VCaP (cell line): ENCODE results near the gene NFIA.
"Not testable (repeated sequence)": the region's sequence is repeated elsewhere in the genome, so short reads cannot be mapped to it uniquely, and the experiment has no call there.

Experiments used
- H3K27ac ChIP-seq: fragments of 450-650 bp; 2 replicates; pipeline ENCODE4 v1.5.1; 2017
- TF ChIP-seq, protein P1 (sequence below): fragments of 450-650 bp; conservative IDR thresholded peaks from 2 replicates; pipeline ENCODE4 v1.5.1; 2017; ENCODE audit warnings: mild to moderate bottlenecking, moderate library complexity

Gene NFIA

DNA sequence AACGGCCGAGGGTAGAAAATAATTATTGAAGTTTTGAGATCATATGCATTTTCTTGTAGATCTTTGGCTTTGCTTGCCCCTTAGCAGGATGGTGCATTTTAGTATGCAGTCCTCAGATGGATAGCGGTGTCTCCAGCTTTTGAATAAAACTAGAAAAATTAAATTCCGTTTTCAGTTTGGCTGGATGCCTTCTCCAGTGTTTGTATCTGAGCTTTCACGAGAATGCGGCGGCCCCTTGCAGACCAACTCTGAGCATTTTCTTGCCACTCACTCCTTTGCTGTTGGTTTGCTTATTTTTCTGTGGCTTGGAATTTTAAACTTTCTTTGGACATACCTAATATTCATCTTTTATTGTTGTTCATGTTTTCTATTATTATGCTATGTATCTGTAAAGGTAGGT, 192.6 kb downstream of the NFIA start:
- H3K27ac ChIP-seq = no peak overlapping the region
- TF ChIP-seq, protein P1, sequence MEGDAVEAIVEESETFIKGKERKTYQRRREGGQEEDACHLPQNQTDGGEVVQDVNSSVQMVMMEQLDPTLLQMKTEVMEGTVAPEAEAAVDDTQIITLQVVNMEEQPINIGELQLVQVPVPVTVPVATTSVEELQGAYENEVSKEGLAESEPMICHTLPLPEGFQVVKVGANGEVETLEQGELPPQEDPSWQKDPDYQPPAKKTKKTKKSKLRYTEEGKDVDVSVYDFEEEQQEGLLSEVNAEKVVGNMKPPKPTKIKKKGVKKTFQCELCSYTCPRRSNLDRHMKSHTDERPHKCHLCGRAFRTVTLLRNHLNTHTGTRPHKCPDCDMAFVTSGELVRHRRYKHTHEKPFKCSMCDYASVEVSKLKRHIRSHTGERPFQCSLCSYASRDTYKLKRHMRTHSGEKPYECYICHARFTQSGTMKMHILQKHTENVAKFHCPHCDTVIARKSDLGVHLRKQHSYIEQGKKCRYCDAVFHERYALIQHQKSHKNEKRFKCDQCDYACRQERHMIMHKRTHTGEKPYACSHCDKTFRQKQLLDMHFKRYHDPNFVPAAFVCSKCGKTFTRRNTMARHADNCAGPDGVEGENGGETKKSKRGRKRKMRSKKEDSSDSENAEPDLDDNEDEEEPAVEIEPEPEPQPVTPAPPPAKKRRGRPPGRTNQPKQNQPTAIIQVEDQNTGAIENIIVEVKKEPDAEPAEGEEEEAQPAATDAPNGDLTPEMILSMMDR = no peak

DNA sequence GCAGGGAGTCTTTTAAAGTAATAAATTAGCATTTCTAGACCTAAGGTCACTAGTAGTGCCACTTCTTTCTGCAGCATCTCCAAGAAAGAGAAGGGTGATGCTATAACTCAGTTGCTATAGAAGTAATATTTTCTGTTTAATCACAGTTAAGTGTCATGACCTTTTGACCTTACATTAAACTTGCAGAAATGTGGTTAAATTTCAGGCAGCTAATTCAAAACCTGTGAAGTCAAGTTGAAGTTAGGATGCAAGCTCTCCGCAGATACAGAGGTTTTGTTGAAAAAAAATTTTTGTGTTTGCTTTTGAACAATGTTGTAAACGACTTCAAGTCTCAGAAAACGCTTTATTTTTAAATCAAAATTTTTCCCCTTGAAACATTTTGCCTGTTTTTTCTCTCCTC, 193.9 kb downstream of the NFIA start:
- no peak overlapping the region for H3K27ac ChIP-seq
- TF ChIP-seq, protein P1 = no peak

DNA sequence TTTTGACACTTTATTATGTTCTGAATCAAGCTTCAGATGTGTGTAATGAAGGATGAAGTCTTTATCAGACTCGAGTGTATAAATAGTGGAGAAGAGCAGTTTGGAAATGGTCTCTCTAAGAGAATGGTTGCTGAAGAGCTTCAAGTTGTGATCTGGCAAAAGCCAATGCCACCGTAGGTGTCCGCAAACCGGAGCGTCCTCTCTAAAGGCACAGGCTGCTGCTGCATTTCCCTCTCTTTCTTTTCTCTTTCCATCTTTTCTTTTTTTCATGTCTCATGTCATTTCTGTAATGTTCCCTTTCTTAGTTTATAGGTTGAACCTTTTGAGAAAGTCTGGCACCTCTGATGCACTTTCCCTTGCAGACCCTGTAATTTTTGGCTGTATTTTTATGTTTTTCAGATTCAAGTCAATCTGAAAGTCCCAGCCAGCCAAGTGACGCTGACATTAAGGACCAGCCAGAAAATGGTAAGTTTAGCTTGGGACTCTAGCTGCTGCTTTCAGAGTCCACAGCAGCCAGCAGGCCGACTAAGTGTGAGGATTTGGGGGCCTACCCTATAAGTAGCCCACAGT, 194.8 kb downstream of the NFIA start:
- H3K27ac ChIP-seq = no peak overlapping the region
- TF ChIP-seq, protein P1 = no peak

- not testable (repeated sequence) for H3K27ac ChIP-seq
Measured at GRCh38 chr1:61278503-61278902, 196.1 kb downstream of the NFIA start.

DNA sequence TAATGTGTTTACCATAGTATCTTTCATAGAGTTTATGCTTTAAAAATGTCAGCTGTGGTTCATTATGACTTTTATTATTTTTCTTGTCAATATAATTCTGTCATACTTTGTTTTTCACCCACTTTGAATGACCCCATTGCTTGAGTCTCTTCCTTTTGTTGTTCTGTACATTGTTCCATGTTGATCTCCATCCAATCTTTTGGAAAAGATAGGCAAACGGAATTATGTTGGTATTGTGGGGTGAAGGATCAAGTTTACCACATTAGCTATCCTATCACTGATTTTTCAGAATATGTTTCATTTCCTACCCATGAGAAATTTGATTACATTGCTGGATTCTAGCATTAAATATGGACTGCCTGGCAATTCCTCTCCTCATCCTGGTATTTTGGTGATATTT, 196.6 kb downstream of the NFIA start:
- TF ChIP-seq, protein P1 = no peak
- no peak overlapping the region for H3K27ac ChIP-seq

DNA sequence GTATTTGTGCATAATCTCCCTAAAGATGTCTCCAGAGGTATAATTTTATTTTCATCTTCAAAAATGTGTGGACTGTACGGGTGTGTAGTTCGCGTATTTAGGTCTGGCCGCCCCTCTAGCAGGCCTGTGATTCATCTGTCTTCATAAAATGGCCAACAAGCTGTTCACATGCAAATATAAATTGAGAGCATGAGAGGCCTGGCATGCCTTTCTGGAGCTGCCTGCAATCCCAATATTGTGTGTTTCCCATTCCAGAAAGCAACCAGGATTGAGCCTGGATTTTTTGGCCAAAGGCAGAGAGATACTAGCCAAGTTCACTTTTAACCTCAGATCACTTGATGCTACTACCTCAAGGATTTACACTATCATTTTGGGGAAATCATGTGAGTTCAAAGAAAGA, 197.2 kb downstream of the NFIA start:
- TF ChIP-seq, protein P1 = no peak
- H3K27ac ChIP-seq = no peak overlapping the region

DNA sequence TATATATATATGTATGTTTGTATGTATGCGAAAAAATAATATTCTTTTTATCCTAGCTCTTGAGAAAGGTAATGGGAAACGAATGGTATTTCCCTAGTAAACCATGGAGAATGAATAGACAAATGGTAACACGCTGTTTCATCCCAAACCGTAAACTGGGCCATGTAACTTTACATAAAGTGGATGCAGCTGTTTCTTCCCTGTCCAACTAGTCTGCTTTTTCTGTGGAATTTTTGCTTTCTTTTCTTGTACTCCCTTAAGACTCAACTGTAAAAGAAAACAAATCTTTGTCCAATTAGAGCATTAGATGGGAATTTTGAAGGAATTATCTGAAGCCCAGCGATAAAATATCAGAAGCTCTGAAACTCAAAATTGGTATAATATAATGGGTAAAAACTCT, 198.1 kb downstream of the NFIA start:
- TF ChIP-seq, protein P1 = no peak
- no peak overlapping the region for H3K27ac ChIP-seq

DNA sequence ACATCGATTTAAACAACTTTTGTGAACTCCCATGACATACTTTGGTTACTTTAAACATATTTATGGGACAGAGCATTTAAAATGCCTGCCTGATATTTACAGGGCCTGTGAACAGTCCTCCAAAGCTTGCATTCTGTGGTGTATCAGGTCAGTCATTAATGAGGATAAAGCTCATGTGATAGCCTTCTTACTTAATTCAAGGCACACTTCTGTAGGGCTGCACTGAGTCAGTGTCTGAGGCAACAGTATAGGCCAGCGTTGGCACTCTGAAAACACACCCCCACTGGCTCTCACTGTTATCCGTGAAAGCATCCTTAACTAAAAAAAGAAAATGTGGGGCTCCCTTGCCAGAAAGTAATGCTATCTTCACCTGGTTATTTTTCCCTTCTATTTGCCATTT, 200.0 kb downstream of the NFIA start:
- no peak overlapping the region for H3K27ac ChIP-seq
- TF ChIP-seq, protein P1 = no peak
